Kidney (tissue), 14 donors: Measurements from ENCODE around the gene FCGBP. TPM values are rescaled to one million over a fixed set of nuclear protein-coding genes. Genes with fewer than 3 reads are reported as not detected.

Experiments used
- DNase-seq, 5 donors: peaks; one replicate each; pipeline ENCODE4 v3.0.0-alpha.2; 2013 to 2020
- FAIRE-seq: peaks from 2 replicates; lab custom pipeline; 2012; peaks lifted over from hg19 to GRCh38; lab: Jason Lieb, UNC
- H3K27ac ChIP-seq, 2 donors: one replicate each; pipeline ENCODE4 v1.7.0; 2013; ENCODE audit warnings: low read depth in 2 of 2, low read length in 2 of 2, inconsistent platforms in 1 of 2
- H3K27me3 ChIP-seq: one replicate; pipeline ENCODE4 v1.7.1; 2013; ENCODE audit warnings: low read length, inconsistent platforms; ENCODE audit not compliant: control insufficient read depth, insufficient read depth
- H3K36me3 ChIP-seq, 3 donors: one replicate each; pipeline versions ENCODE4 v1.7.0 to v1.7.1; 2013; ENCODE audit warnings: low read length in 3 of 3, control low read depth in 1 of 3, inconsistent platforms in 1 of 3; ENCODE audit not compliant: insufficient read depth in 3 of 3, control insufficient read depth in 2 of 3
- H3K4me1 ChIP-seq, 3 donors: one replicate each; pipeline versions ENCODE4 v1.7.0 to v1.7.1; 2013; ENCODE audit warnings: low read length in 3 of 3, inconsistent platforms in 1 of 3, low read depth in 1 of 3; ENCODE audit not compliant: control insufficient read depth in 2 of 3, insufficient read depth in 2 of 3
- H3K4me3 ChIP-seq, 3 donors: one replicate each; pipeline versions ENCODE4 v1.7.0 to v1.8.1; 2013; ENCODE audit warnings: low read length in 3 of 3, control low read depth in 1 of 3, inconsistent platforms in 1 of 3
- H3K9ac ChIP-seq, 3 donors: one replicate each; pipeline versions ENCODE4 v1.7.0 to v1.7.1; 2013; ENCODE audit warnings: low read length in 3 of 3, control low read depth in 1 of 3, inconsistent platforms in 1 of 3
- H3K9me3 ChIP-seq, 3 donors: one replicate each; pipeline versions ENCODE4 v1.7.0 to v1.7.1; 2013; ENCODE audit warnings: low read length in 3 of 3, control low read depth in 1 of 3, inconsistent platforms in 1 of 3; ENCODE audit not compliant: control insufficient read depth in 2 of 3, insufficient read depth in 1 of 3
- intact Hi-C: fragments of 100-400 bp; cut with DNase I; formaldehyde crosslinking; loops from one replicate; pipeline ENCODE4 v1.11.1; 2022
- polyA plus RNA-seq: library from polyadenylated mRNA; stranded (reverse); fragments of 350-450 nt; fragmentation: Illumina TruSeq; extraction: RNeasy Lipid Tissue Mini Kit (QIAGEN cat#74804); gene quantifications from one replicate; pipeline ENCODE4 v1.2.3, GENCODE V29; 2014; ENCODE audit warnings: low read depth, low replicate concordance; ENCODE audit not compliant: insufficient read depth
- total RNA-seq: library from RNA; stranded (reverse); fragmentation: NEBNext Ultra II Directional; extraction: Animal tissue kit (Norgen Biotek cat#: 25700); gene quantifications from one replicate; pipeline ENCODE4 v1.2.1, GENCODE V29; 2021
- TF ChIP-seq, protein P1 (sequence below): IDR thresholded peaks from 3 replicates; pipeline ENCODE4 v1.5.1; 2012; ENCODE audit warnings: mild to moderate bottlenecking, moderate library complexity, borderline replicate concordance; ENCODE audit not compliant: insufficient read depth; ENCODE audit errors: extremely low read depth
- donor health status: control.
- donor health status: control.
- donor health status: control.
- donor health status: control.
- donor health status: control.
- donor health status: DM: yes; HTN: yes; CAD: no.
- donor health status: Normal renal cell carcinoma (clear cell type).

FCGBP gene
- total and polyA plus RNA-seq, 2 donors from 2014 or later, result 7.6 to 51.7 TPM

- TF ChIP-seq, protein P1, sequence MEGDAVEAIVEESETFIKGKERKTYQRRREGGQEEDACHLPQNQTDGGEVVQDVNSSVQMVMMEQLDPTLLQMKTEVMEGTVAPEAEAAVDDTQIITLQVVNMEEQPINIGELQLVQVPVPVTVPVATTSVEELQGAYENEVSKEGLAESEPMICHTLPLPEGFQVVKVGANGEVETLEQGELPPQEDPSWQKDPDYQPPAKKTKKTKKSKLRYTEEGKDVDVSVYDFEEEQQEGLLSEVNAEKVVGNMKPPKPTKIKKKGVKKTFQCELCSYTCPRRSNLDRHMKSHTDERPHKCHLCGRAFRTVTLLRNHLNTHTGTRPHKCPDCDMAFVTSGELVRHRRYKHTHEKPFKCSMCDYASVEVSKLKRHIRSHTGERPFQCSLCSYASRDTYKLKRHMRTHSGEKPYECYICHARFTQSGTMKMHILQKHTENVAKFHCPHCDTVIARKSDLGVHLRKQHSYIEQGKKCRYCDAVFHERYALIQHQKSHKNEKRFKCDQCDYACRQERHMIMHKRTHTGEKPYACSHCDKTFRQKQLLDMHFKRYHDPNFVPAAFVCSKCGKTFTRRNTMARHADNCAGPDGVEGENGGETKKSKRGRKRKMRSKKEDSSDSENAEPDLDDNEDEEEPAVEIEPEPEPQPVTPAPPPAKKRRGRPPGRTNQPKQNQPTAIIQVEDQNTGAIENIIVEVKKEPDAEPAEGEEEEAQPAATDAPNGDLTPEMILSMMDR, result no peak
- H3K27me3 ChIP-seq, result no peaks in the 10 kb centered on the region
- no peak overlapping the region for H3K4me3 ChIP-seq
- intact Hi-C loops, result no loop called here
- H3K36me3 ChIP-seq, result no peaks in the 10 kb centered on the region
- no peaks in the 10 kb centered on the region for H3K9me3 ChIP-seq
- peaks cover 3 to 20% (median 7%) of the 10 kb centered on the region in 3 donors for H3K4me1 ChIP-seq
- H3K9ac ChIP-seq, result no peak overlapping the region
- FAIRE-seq (no peak), DNase-seq (no peak)
- no peak overlapping the region for H3K27ac ChIP-seq
Measured at GRCh38 chr19:39940221-39940833, 5.9 kb upstream of the FCGBP start.

- no peaks in the 10 kb centered on the region for H3K27me3 ChIP-seq
- no peak overlapping the region for H3K27ac ChIP-seq
- no peak for FAIRE-seq
- intact Hi-C loops, result no loop called here
- TF ChIP-seq, protein P1, result no peak
- peaks cover 0 to 15% (median 3%) of the 10 kb centered on the region in 3 donors for H3K4me1 ChIP-seq
- no peaks in the 10 kb centered on the region for H3K9me3 ChIP-seq
- H3K36me3 ChIP-seq, result no peaks in the 10 kb centered on the region
- H3K9ac ChIP-seq, result no peak overlapping the region
- no peak for DNase-seq
- H3K4me3 ChIP-seq, result no peak overlapping the region
Measured at GRCh38 chr19:39939556-39939955, 5.1 kb upstream of the FCGBP start.

GRCh38 chr19:39937787-39938186 lies 3.4 kb upstream of the FCGBP start:
- Histone ChIP-seq H3K4me1 (peaks cover 0 to 8% (median 3%) of the 10 kb centered on the region in 3 donors), H3K4me3 (no peak overlapping the region), H3K9me3 (no peaks in the 10 kb centered on the region), H3K9ac (no peak overlapping the region), H3K27me3 (no peaks in the 10 kb centered on the region), H3K36me3 (no peaks in the 10 kb centered on the region), H3K27ac (no peak overlapping the region)
- FAIRE-seq (no peak), DNase-seq (no peak)
- TF ChIP-seq, protein P1, result no peak
- intact Hi-C loops, result no loop called here
